CD4-positive, CD25-positive, alpha-beta regulatory T cell (primary cell): Measurements from ENCODE around the gene MRPS34. TPM values are rescaled to one million over a fixed set of nuclear protein-coding genes. Genes with fewer than 3 reads are reported as not detected.

Experiments used
- ATAC-seq, 2 donors: fragments of 150-1000 bp; cut with Tn5 transposase; one replicate each; pipeline ENCODE4 v1.10.0; 2021; ENCODE audit warnings: low read depth in 2 of 2, moderate number of reproducible peaks in 2 of 2, moderate library complexity in 1 of 2
- DNase-seq, 3 donors: peaks; one replicate each; pipeline versions ENCODE4 v3.0.0 to v3.0.0-alpha.2; 2012 to 2022; ENCODE audit warnings: mixed read lengths in 1 of 3
- H3K27ac ChIP-seq: one replicate; pipeline ENCODE4 v1.7.0; 2013; ENCODE audit warnings: mild to moderate bottlenecking, low read length; ENCODE audit not compliant: insufficient read depth, poor library complexity, severe bottlenecking
- H3K27me3 ChIP-seq: one replicate; pipeline ENCODE4 v1.7.0; 2013; ENCODE audit warnings: low read length; ENCODE audit not compliant: control insufficient read depth, insufficient read depth
- H3K36me3 ChIP-seq: one replicate; pipeline ENCODE4 v1.7.0; 2013; ENCODE audit warnings: mild to moderate bottlenecking, low read length, moderate library complexity; ENCODE audit not compliant: control insufficient read depth, insufficient read depth
- H3K4me1 ChIP-seq: 2 replicates; pipeline ENCODE4 v1.7.0; 2013; ENCODE audit warnings: mild to moderate bottlenecking, low read length; ENCODE audit not compliant: insufficient read depth, control insufficient read depth, poor library complexity, severe bottlenecking
- H3K4me3 ChIP-seq: one replicate; pipeline ENCODE4 v1.7.0; 2013; ENCODE audit warnings: low read depth, mild to moderate bottlenecking, low read length, moderate library complexity
- H3K9me3 ChIP-seq, 2 experiments: 1 replicate in 1 of 2; 2 replicates in 1 of 2; pipeline ENCODE4 v1.7.0; 2013; ENCODE audit warnings: low read length in 2 of 2, mild to moderate bottlenecking in 1 of 2, moderate library complexity in 1 of 2; ENCODE audit not compliant: control insufficient read depth in 2 of 2
- H3K27ac Mint-ChIP-seq, 3 donors: one replicate each; pipeline ENCODE4 v1.8.0; 2020 to 2022; ENCODE audit warnings: mild to moderate bottlenecking in 3 of 3, mixed read lengths in 3 of 3, moderate library complexity in 2 of 3
- H3K27me3 Mint-ChIP-seq: one replicate; pipeline ENCODE4 v1.8.0; 2022; ENCODE audit warnings: mild to moderate bottlenecking, mixed read lengths
- H3K36me3 Mint-ChIP-seq: one replicate; pipeline ENCODE4 v1.8.0; 2020; ENCODE audit warnings: mixed read lengths
- H3K4me1 Mint-ChIP-seq, 4 donors: one replicate each; pipeline ENCODE4 v1.8.0; 2020 to 2022; ENCODE audit warnings: mixed read lengths in 4 of 4, mild to moderate bottlenecking in 1 of 4
- H3K4me3 Mint-ChIP-seq, 4 donors: one replicate each; pipeline ENCODE4 v1.8.0; 2020 to 2022; ENCODE audit warnings: mild to moderate bottlenecking in 4 of 4, mixed read lengths in 4 of 4, moderate library complexity in 3 of 4
- H3K9me3 Mint-ChIP-seq, 7 donors: one replicate each; pipeline ENCODE4 v1.8.0; 2020 to 2022; ENCODE audit warnings: mixed read lengths in 7 of 7, mild to moderate bottlenecking in 3 of 7, moderate library complexity in 2 of 7
- polyA plus RNA-seq, 4 donors: library from polyadenylated mRNA; unstranded; fragments of 300-500 nt; fragmentation: Illumina TruSeq; gene quantifications; one replicate each; pipeline ENCODE4 v1.2.3, GENCODE V29; 2021
- total RNA-seq: library from RNA; stranded (reverse); gene quantifications from one replicate; pipeline ENCODE4 v1.2.3, GENCODE V29; 2022

MRPS34 gene
- total and polyA plus RNA-seq, 5 donors from 2014 or later = 46.5 to 176 (median 152) TPM

DNA sequence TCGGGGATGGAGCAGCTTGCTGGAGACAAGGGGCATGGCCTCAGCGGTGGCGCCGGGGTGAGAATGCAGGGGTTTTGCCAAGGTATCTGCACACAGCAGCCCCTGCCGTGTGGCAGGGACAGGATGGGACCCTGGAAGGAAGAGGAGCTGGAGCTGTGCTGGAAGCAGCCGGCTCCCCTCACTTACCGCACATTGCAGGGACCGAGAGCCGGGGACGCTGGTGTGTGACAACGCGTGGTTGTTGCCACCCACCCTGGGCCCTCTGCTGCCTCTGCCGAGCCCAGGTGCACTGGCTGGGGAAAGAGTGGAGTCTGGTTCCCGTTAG, 12.9 kb upstream of the MRPS34 start:
- H3K9me3 Mint-ChIP-seq = no peaks in the 10 kb centered on the region
- H3K36me3 Mint-ChIP-seq = peaks cover 4% of the 10 kb centered on the region
- peak overlapping the region in 1 of 4 donors; percentile 7 for H3K4me3 Mint-ChIP-seq
- no peaks in the 10 kb centered on the region for H3K27me3 Mint-ChIP-seq
- ATAC-seq (no peak), DNase-seq (no peak)
- no peak overlapping the region for H3K27ac Mint-ChIP-seq
- Histone ChIP-seq H3K4me1 (peaks cover 39% of the 10 kb centered on the region), H3K27ac (no peak overlapping the region), H3K27me3 (no peaks in the 10 kb centered on the region), H3K36me3 (peaks cover 20% of the 10 kb centered on the region), H3K9me3 (no peaks in the 10 kb centered on the region), H3K4me3 (no peak overlapping the region)
- peaks cover 0 to 39% (median 9%) of the 10 kb centered on the region in 4 donors for H3K4me1 Mint-ChIP-seq

DNA sequence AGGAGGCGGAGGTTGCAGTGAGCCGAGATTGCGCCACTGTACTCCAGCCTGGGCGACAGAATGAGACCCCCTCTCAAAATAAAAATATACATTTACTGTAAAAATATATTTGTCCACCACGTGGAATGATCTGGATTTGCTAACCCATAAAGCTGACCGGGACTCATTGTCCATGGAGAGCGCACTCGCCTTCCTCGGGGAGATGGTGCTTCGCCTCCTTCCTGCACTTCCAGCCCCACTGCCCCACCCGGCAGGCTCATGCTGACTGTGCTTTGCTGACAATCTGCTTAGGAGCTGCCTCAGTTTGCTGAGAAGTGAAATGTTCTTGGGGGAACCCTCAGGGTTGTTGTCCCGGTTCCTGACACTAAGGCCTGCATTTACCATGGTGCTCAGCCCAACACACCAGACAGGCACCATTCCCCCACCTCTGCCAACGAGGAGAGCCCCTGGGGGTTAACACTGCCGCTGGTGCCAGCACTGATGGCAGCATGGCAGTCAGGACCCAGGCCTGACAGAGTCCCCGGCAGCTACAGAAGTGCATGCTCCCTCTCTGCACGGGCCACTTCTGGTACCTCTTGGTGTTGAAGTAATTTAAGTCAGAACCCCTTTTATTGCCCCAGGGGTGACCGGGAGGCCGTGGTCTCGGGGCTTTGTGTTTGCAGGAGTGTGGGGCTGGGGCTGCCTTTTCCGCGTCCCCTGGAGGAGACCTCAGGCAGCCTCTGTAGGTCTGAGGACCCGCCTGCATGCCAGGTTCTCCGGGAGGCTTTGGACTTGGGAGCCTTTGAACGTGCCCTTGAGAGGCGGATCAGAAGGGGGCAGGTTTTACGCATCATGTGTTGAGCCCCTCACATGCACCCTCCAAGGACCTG, 12.3 kb upstream of the MRPS34 start:
- H3K4me3 Mint-ChIP-seq = peak overlapping the region; percentile 51 to 73 (median 64)
- no peaks in the 10 kb centered on the region for H3K27me3 ChIP-seq
- no peaks in the 10 kb centered on the region for H3K9me3 ChIP-seq
- H3K27me3 Mint-ChIP-seq = no peaks in the 10 kb centered on the region
- H3K4me1 Mint-ChIP-seq = peaks cover 0 to 40% (median 9%) of the 10 kb centered on the region in 4 donors
- DNase-seq (no peak), ATAC-seq (no peak)
- no peak overlapping the region for H3K4me3 ChIP-seq
- H3K27ac Mint-ChIP-seq = no peak overlapping the region
- H3K36me3 ChIP-seq = peaks cover 22% of the 10 kb centered on the region
- peaks cover 39% of the 10 kb centered on the region for H3K4me1 ChIP-seq
- H3K9me3 Mint-ChIP-seq = no peaks in the 10 kb centered on the region
- H3K36me3 Mint-ChIP-seq = peaks cover 4% of the 10 kb centered on the region
- H3K27ac ChIP-seq = no peak overlapping the region

DNA sequence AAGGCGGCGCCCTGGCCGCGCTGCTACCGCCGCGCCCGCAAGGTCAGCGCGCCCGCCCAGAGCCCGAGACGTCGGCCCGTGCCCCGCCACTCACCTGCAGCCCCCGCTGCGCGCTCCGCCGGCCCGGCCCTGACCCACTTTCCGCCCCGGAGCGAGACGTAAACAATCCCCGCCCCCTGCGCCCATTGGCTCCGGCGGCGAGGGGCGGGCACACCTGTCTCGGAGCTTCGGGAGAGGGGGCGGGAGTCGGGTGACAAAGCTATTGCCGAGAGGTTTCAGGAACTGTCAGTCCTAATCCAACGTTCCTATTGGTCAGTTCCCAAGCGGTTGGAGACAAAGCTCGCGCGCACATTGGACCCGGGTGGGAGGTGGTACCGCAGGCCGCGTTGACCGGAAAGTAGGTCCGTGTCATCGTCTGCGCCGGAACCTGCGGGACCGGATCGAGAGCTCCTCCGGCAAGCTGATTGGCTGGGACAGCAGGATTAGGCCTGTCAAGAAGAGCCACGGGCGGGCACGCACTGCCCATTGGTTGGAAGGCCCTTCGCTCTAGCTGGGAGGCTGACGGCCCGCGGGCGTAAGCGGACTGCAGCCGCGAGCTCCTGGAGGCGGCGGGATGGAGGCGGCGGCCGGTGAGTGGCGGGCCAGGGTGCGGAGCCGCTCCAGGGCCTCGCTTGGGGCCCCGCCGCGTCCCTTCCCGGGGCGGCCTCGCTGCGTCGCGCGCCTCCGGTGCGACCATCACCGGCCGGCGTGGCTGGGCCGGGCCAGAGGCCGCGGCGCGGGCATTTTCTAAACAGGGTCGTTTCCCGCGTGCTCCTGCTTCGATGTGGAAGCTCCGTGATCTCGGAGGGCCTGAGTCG, 9.7 kb upstream of the MRPS34 start, which contains the start of the genes NUBP2 and SPSB3:
Gene NUBP2, plus strand, starts transcription at position 553 of the 857 bp plus-strand sequence. Its CDS starts 61 bp downstream, at position 614.
Gene SPSB3, minus strand, starts transcription at position 164 of the 857 bp plus-strand sequence. CDS start 1,088 bp downstream, outside the sequence.
- Histone ChIP-seq H3K27me3 (no peaks in the 10 kb centered on the region), H3K4me1 (peaks cover 39% of the 10 kb centered on the region), H3K9me3 (no peaks in the 10 kb centered on the region), H3K36me3 (peaks cover 17% of the 10 kb centered on the region), H3K27ac (peak within 1 kb of the TSS; percentile 74), H3K4me3 (peak within 1 kb of the TSS; percentile 78)
- DNase-seq (peak; percentile 98 to 100 (median 99)), ATAC-seq (peak; percentile 88 to 89)
- Mint-ChIP-seq H3K27me3 (no peaks in the 10 kb centered on the region), H3K27ac (peak within 1 kb of the TSS; percentile 87 to 95 (median 94)), H3K9me3 (no peaks in the 10 kb centered on the region), H3K4me3 (peak within 1 kb of the TSS; percentile 93 to 96 (median 95)), H3K4me1 (peaks cover 0 to 39% (median 6%) of the 10 kb centered on the region in 4 donors), H3K36me3 (no peaks in the 10 kb centered on the region)

DNA sequence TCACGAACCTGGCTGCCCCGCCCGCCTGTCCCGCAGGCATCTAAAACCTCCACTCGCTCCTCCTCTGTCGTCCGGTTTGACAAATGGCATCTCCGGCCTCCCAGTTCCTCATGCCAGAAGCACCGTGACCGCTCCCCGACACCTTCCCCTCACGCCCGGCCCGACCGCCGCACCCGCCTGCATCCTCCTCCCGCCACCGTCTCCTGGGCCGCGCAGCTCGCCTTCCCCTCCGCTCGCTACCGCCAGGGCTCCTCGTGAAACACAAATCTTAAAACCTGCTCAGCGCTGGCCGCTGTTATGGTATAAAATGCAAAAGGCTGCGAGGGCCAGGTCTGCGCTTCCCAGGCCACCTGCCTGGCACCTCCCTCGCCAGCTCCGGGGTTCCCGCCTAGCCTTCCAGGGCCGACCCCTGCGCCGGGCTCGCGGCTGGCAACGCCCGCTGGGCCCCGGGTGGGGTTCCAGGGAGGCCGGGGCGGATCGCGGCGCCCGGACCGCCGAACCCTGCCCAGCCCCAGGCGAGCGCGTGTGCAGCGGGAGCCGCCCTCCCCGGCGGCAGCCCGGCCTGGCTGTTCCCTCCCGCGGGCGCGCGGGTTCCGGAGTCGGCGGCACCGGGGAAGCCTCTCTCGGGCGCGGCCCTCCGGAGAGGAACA, 8.9 kb upstream of the MRPS34 start:
- H3K27me3 Mint-ChIP-seq = no peaks in the 10 kb centered on the region
- H3K9me3 ChIP-seq = no peaks in the 10 kb centered on the region
- peaks cover 39% of the 10 kb centered on the region for H3K4me1 ChIP-seq
- DNase-seq (peak in 2 of 3 donors; percentile 44 to 50), ATAC-seq (peak in 1 of 2 donors; percentile 1)
- H3K9me3 Mint-ChIP-seq = no peaks in the 10 kb centered on the region
- peak overlapping the region; percentile 26 for H3K4me3 ChIP-seq
- peak overlapping the region; percentile 74 for H3K27ac ChIP-seq
- H3K4me3 Mint-ChIP-seq = peak overlapping the region; percentile 88 to 96 (median 92)
- H3K36me3 ChIP-seq = peaks cover 21% of the 10 kb centered on the region
- H3K36me3 Mint-ChIP-seq = no peaks in the 10 kb centered on the region
- no peaks in the 10 kb centered on the region for H3K27me3 ChIP-seq
- H3K27ac Mint-ChIP-seq = peak overlapping the region in 2 of 3 donors; percentile 72 to 93
- H3K4me1 Mint-ChIP-seq = peaks cover 0 to 39% (median 6%) of the 10 kb centered on the region in 4 donors

DNA sequence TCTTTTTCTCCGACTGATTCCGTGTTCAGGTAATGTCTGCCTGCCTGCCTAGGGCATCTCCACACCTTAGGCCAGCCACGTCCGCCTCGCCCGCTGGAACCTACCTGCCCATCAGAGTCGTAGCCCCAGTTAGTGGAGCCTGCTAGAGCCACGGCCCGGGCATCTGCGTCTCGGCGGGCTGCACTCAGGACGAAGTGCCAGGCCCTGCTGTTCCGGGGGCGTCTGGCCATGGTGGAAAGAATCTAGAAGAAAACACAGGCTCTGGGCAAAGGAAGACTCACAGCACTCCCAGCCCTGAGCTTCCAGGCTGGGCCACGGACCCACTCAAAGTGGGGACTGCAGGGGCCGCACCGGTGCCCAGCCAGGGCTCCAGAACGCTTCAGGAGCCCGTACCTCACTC, 8.3 kb upstream of the MRPS34 start:
- Histone ChIP-seq H3K36me3 (peaks cover 16% of the 10 kb centered on the region), H3K27me3 (no peaks in the 10 kb centered on the region), H3K27ac (peak overlapping the region; percentile 47), H3K9me3 (no peaks in the 10 kb centered on the region), H3K4me3 (peak overlapping the region; percentile 26), H3K4me1 (peaks cover 39% of the 10 kb centered on the region)
- Mint-ChIP-seq H3K4me3 (peak overlapping the region; percentile 88 to 96 (median 92)), H3K36me3 (no peaks in the 10 kb centered on the region), H3K4me1 (peaks cover 0 to 39% (median 6%) of the 10 kb centered on the region in 4 donors), H3K27ac (peak overlapping the region; percentile 5 to 93 (median 72)), H3K9me3 (no peaks in the 10 kb centered on the region), H3K27me3 (no peaks in the 10 kb centered on the region)
- ATAC-seq (no peak), DNase-seq (no peak)

DNA sequence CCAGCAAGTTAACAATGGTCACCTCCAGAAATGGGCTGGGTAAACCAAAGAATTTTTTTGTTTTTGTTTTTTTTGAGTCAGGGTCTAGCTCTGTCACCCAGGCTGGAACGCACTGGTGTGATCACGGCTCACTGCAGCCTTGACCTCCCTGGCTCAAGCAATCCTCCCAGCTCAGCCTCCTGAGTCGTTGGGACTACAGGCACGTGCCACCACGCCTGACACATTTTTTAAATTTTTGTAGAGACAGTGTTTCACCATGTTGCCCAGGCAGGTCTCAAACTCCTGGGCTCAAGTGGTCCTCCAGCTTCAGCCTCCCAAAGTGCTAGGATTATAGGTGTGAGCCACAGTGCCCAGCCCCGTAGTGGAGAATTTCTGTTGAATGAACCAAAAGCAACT, 7.7 kb upstream of the MRPS34 start:
- no peak overlapping the region for H3K27ac ChIP-seq
- ATAC-seq = no peak
- Mint-ChIP-seq H3K4me1 (peaks cover 0 to 36% (median 6%) of the 10 kb centered on the region in 4 donors), H3K9me3 (no peaks in the 10 kb centered on the region), H3K27me3 (no peaks in the 10 kb centered on the region), H3K36me3 (no peaks in the 10 kb centered on the region), H3K4me3 (peak overlapping the region; percentile 88 to 96 (median 92)), H3K27ac (no peak overlapping the region)
- H3K36me3 ChIP-seq = peaks cover 16% of the 10 kb centered on the region
- no peak for DNase-seq
- no peaks in the 10 kb centered on the region for H3K27me3 ChIP-seq
- no peaks in the 10 kb centered on the region for H3K9me3 ChIP-seq
- peaks cover 39% of the 10 kb centered on the region for H3K4me1 ChIP-seq
- H3K4me3 ChIP-seq = no peak overlapping the region
